Gastrocnemius medialis (tissue), 4 donors: Measurements from ENCODE around the gene AFAP1.

Experiments
- POLR2A ChIP-seq, 2 donors: fragments of 450-650 bp; IDR thresholded peaks; one replicate each; pipeline ENCODE4 v1.6.1; 2017; ENCODE audit warnings: antibody characterized with exemption in 2 of 2, mild to moderate bottlenecking in 2 of 2, moderate library complexity in 2 of 2
- TF ChIP-seq, protein P1 (sequence below), 5 experiments: fragments of 450-650 bp in 3 of 5; fragments of 200-600 bp in 2 of 5; sonication (generic) in 2 of 5; IDR thresholded peaks in 4 of 5; conservative IDR thresholded peaks in 1 of 5; 1 replicate in 4 of 5; 2 replicates in 1 of 5; pipeline ENCODE4 v1.5.1; 2016 to 2019; ENCODE audit warnings: antibody characterized with exemption in 5 of 5, mild to moderate bottlenecking in 3 of 5, moderate library complexity in 3 of 5

DNA sequence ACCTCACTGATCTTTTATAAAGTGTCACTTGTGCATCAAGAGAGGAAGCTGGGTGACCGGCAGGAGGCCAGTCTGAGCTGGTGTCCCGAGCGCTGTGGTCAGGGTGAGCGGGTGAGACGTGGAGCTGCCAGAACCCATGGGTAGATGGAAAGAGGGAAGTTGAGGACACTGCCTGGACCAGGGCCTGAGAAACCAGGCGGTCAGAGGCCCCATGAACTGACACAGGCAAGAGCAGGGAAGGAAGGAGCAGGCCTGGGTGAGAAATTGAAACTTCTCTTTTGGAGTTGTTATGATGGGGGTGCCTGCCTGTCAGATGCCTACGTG is 192.6 kb downstream of the AFAP1 start:
- TF ChIP-seq, protein P1, sequence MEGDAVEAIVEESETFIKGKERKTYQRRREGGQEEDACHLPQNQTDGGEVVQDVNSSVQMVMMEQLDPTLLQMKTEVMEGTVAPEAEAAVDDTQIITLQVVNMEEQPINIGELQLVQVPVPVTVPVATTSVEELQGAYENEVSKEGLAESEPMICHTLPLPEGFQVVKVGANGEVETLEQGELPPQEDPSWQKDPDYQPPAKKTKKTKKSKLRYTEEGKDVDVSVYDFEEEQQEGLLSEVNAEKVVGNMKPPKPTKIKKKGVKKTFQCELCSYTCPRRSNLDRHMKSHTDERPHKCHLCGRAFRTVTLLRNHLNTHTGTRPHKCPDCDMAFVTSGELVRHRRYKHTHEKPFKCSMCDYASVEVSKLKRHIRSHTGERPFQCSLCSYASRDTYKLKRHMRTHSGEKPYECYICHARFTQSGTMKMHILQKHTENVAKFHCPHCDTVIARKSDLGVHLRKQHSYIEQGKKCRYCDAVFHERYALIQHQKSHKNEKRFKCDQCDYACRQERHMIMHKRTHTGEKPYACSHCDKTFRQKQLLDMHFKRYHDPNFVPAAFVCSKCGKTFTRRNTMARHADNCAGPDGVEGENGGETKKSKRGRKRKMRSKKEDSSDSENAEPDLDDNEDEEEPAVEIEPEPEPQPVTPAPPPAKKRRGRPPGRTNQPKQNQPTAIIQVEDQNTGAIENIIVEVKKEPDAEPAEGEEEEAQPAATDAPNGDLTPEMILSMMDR (IDR thresholded peaks at IDR 0.05 in 4 of 5, conservative IDR thresholded peaks at IDR 0.05 in 1 of 5): no peak
- no peak for TF ChIP-seq POLR2A (IDR thresholded peaks at IDR 0.05)
